Type B pancreatic cell (in vitro differentiated cells): ENCODE data around the gene BACH2. TPM values are rescaled to one million over a fixed set of nuclear protein-coding genes. Genes with fewer than 3 reads are reported as not detected.
"Not testable (repeated sequence)": the region's sequence is repeated elsewhere in the genome, so short reads cannot be mapped to it uniquely, and the experiment has no call there.

Source experiments
- DNase-seq: peaks from one replicate; pipeline ENCODE4 v3.0.0; 2021; ENCODE audit warnings: mixed read lengths; ENCODE audit not compliant: unreplicated experiment; ENCODE audit errors: extremely low spot score
- H3K27ac Mint-ChIP-seq: 2 replicates; pipeline ENCODE4 v1.8.0; 2021; ENCODE audit warnings: mild to moderate bottlenecking, mixed read lengths
- H3K27me3 Mint-ChIP-seq: 2 replicates; pipeline ENCODE4 v1.8.0; 2021; ENCODE audit warnings: mixed read lengths
- H3K36me3 Mint-ChIP-seq: 2 replicates; pipeline ENCODE4 v1.8.0; 2021; ENCODE audit warnings: mixed read lengths
- H3K4me1 Mint-ChIP-seq: one replicate; pipeline ENCODE4 v1.8.0; 2021; ENCODE audit warnings: mixed read lengths; ENCODE audit not compliant: unreplicated experiment
- H3K4me3 Mint-ChIP-seq: 2 replicates; pipeline ENCODE4 v1.8.0; 2021; ENCODE audit warnings: mild to moderate bottlenecking, mixed read lengths
- H3K9me3 Mint-ChIP-seq: 2 replicates; pipeline ENCODE4 v1.8.0; 2021; ENCODE audit warnings: mixed read lengths
- CTCF ChIP-seq: fragments of 200-600 bp; sonication (generic); conservative IDR thresholded peaks from 2 replicates; pipeline ENCODE4 v1.5.0; 2021; ENCODE audit warnings: antibody characterized with exemption, mild to moderate bottlenecking
- total RNA-seq: library from RNA; stranded (reverse); gene quantifications from 2 replicates; pipeline ENCODE4 v1.2.1, GENCODE V29; 2021; ENCODE audit warnings: low replicate concordance

The BACH2 gene
- total RNA-seq, 1 donor from 2014 or later: 33.5 TPM

GRCh38 chr6:89892577-89892976 lies 404.1 kb downstream of the BACH2 start:
- not testable (repeated sequence) for H3K27ac Mint-ChIP-seq, H3K9me3 Mint-ChIP-seq

DNA sequence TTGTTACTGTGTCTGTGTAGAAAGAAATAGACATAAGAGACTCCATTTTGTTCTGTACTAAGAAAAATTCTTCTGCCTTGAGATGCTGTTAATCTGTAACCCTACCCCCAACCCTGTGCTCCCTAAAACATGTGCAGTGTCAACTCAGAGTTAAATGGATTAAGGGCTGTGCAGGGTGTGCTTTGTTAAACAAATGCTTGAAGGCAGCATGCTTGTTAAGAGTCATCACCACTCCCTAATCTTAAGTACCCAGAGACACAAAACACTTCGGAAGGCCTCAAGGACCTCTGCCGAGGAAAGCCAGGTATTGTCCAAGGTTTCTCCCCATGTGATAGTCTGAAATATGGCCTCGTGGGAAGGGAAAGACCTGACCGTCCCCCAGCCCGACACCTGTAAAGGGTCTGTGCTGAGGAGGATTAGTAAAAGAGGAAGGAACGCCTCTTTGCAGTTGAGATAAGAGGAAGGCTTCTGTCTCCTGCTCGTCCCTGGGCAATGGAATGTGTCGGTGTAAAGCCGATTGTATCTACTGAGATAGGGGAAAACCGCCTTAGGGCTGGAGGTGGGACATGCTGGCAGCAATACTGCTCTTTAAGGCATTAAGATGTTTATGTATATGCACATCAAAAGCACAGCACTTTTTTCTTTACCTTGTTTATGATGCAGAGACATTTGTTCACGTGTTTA lies 405.7 kb downstream of the BACH2 start:
- Mint-ChIP-seq H3K27me3 (peaks cover 27% of the 10 kb centered on the region), H3K4me3 (peak overlapping the region; percentile 7)
- H3K27ac Mint-ChIP-seq, H3K9me3 Mint-ChIP-seq, H3K4me1 Mint-ChIP-seq, DNase-seq, H3K36me3 Mint-ChIP-seq: not testable (repeated sequence)

More at GRCh38 chr6:89892577-89892976, 404.1 kb downstream of the BACH2 start:
- not testable (repeated sequence) for H3K36me3 Mint-ChIP-seq, DNase-seq, H3K4me1 Mint-ChIP-seq, H3K4me3 Mint-ChIP-seq
- H3K27me3 Mint-ChIP-seq: peaks cover 29% of the 10 kb centered on the region
- TF ChIP-seq CTCF: peak; percentile 18

DNA sequence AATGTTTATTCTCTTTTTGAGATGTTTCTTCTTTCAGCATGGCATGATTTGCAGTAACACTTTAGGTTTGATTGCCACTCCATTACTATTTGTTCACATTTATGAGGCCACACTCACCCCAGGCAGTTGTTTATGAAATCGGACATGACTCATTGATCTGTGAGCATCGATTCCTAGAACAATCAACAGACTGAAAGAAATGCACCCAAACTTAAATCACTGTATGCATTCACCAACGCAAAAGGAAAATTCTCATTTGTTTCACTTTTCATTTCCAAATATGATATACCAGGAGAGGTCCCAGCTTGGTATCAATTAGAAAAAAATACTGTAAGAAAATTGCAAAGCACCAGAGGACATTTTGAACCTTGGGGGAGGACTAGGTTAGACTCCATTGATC lies 407.8 kb downstream of the BACH2 start:
- Mint-ChIP-seq H3K4me3 (no peak overlapping the region), H3K27ac (no peak overlapping the region), H3K36me3 (no peaks in the 10 kb centered on the region), H3K27me3 (peaks cover 23% of the 10 kb centered on the region), H3K9me3 (no peaks in the 10 kb centered on the region), H3K4me1 (peaks cover 5% of the 10 kb centered on the region)
- TF ChIP-seq CTCF: no peak
- DNase-seq: no peak

DNA sequence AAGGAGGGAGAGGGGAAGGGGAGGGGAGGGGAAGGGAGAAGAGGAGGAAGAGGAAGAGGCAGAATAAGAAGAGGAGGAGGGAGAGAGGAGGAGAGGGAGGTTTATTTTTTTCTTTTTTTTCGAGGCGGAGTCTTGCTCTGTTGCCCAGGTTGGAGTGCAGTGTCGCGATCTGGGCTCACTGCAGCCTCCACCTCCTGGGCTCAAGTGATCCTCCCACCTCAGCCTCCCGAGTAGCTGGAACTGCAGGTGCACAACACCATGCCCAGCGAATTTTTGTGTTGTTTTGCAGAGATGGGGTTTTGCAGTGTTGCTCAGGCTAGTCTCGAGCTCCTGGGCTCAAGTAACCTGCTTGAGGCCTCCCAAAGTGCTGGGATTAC lies 408.5 kb downstream of the BACH2 start:
- no peak for DNase-seq
- peaks cover 19% of the 10 kb centered on the region for H3K27me3 Mint-ChIP-seq
- H3K36me3 Mint-ChIP-seq: no peaks in the 10 kb centered on the region
- peaks cover 5% of the 10 kb centered on the region for H3K4me1 Mint-ChIP-seq
- H3K4me3 Mint-ChIP-seq: no peak overlapping the region
- H3K9me3 Mint-ChIP-seq: no peaks in the 10 kb centered on the region
- H3K27ac Mint-ChIP-seq: no peak overlapping the region
- TF ChIP-seq CTCF: no peak

DNA sequence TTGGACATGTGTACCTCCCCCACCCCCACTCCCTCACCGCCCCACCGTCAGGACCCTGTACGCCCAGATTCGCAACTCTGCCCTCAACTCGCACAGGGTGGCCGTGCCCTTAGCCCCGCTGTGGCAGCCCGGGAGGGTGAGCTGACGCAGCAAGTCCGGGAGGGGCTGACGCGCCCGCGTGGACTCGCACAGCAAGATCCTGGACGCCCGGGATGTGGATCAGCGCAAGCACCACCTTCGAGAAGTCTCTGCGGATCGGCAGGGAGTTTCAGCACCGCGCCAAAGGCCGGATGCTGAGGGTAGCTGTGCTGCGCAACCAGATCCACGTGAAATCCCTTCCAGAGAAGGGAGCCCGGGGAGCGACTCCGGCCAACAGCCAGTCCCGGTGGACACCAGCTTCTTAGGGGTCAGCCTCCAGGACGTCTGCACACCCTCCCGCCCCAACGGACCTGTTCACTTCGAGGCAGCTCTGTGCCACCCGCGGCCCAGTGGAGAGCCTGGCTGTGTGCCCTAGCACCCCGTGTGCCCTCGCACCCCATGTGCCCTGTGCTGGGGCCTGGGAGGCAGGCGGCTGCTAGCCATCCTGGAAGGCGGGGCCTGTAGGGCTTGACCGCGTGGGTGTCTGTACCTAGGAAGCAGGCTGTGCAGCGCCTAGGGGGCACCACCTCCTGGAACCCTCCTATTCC lies 409.0 kb downstream of the BACH2 start:
- Mint-ChIP-seq H3K4me3 (no peak overlapping the region), H3K9me3 (no peaks in the 10 kb centered on the region), H3K4me1 (peaks cover 5% of the 10 kb centered on the region), H3K27me3 (peaks cover 17% of the 10 kb centered on the region), H3K27ac (no peak overlapping the region), H3K36me3 (no peaks in the 10 kb centered on the region)
- TF ChIP-seq CTCF: no peak
- no peak for DNase-seq

- no peak overlapping the region for H3K27ac Mint-ChIP-seq
- H3K36me3 Mint-ChIP-seq: no peaks in the 10 kb centered on the region
- H3K4me3 Mint-ChIP-seq: no peak overlapping the region
- peaks cover 14% of the 10 kb centered on the region for H3K27me3 Mint-ChIP-seq
- H3K9me3 Mint-ChIP-seq: no peaks in the 10 kb centered on the region
- no peak for TF ChIP-seq CTCF
- no peak for DNase-seq
- H3K4me1 Mint-ChIP-seq: peaks cover 2% of the 10 kb centered on the region
Measured at GRCh38 chr6:89886378-89887120, 410.1 kb downstream of the BACH2 start.
